BLaER1 treated with 17β-estradiol and CSF1 and Interleukin-3, amounts not matched to agents 10 nM and 100 nM (cell line): ENCODE data around the gene ETV6.
A peak's percentile ranks its signal among the peaks of the same experiment; 100 is the strongest.

Source experiments
- H3K27ac ChIP-seq, 11 experiments: shearing (Covaris generic); formaldehyde crosslinking; 2 replicates each; pipeline ENCODE4 v1.8.1; 2022
- H3K27me3 ChIP-seq, 11 experiments: shearing (Covaris generic); formaldehyde crosslinking; 2 replicates each; pipeline ENCODE4 v1.8.1; 2022
- H3K36me3 ChIP-seq, 11 experiments: shearing (Covaris generic); formaldehyde crosslinking; 2 replicates each; pipeline ENCODE4 v1.8.1; 2022
- H3K4me1 ChIP-seq, 10 experiments: shearing (Covaris generic); formaldehyde crosslinking; 2 replicates each; pipeline ENCODE4 v1.8.1; 2022
- H3K4me2 ChIP-seq, 11 experiments: shearing (Covaris generic); formaldehyde crosslinking; 2 replicates each; pipeline ENCODE4 v1.8.1; 2022
- H3K4me3 ChIP-seq, 10 experiments: shearing (Covaris generic); formaldehyde crosslinking; 2 replicates each; pipeline ENCODE4 v1.8.1; 2022
- H3K9ac ChIP-seq, 11 experiments: shearing (Covaris generic); formaldehyde crosslinking; 2 replicates each; pipeline ENCODE4 v1.8.1; 2022
- H3K9me3 ChIP-seq, 11 experiments: shearing (Covaris generic); formaldehyde crosslinking; replicated peaks in 1 of 11; 2 replicates each; pipeline ENCODE4 v1.8.1; 2022
- H4K20me1 ChIP-seq, 11 experiments: shearing (Covaris generic); formaldehyde crosslinking; 2 replicates each; pipeline ENCODE4 v1.8.1; 2022
- Cebpa-rat ChIP-seq, 11 experiments: shearing (Covaris generic); IDR thresholded peaks; 2 replicates each; pipeline ENCODE4 v1.8.1; 2022

The ETV6 gene

DNA sequence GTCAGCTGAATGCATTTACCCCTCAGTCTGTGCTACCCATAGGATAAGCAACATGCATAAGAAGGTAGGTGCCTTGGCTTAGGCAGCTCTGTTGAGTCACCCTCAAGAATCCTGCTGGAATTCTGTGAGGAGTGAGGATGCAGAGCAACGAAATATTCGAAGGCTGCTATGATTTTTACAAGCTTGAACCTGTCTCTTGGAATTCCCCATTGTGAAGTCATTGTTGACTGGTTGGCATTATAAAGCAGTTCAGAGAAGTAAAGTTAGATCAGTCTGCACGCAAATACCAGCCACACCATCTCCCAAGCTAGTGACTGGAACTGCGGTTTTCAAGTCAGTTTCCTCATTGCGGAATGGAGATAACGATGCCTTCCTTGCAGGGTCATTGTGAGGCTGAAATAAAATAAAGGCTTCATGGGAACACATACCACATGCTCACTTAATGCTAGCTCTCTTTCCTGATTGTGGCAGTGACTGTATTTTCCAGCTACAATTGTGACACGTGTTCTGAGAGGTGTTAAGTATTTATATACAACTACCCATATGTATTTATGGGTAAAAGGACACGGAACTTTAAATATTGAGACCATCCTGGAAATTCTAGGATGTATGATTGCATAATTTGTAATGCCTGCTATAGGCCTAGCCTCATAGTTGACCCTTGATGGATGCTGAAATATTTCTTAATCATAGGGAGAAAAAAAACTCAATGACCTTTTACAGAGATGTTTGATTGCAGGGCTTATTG, 96.7 kb downstream of the ETV6 start:
- Histone ChIP-seq H3K36me3 (peaks cover 9 to 67% (median 25%) of the 10 kb centered on the region in 11 experiments; a peak in 17 of 22 replicates), H3K9me3 (peaks cover 0 to 8% (median 0%) of the 10 kb centered on the region in 11 experiments; a peak in 2 of 22 replicates), H3K4me3 (no peak overlapping the region; a peak in 1 of 20 replicates), H3K4me2 (peak overlapping the region; percentile 52 to 96 (median 85)), H4K20me1 (peaks cover 0 to 54% (median 5%) of the 10 kb centered on the region in 11 experiments; a peak in 9 of 22 replicates), H3K27me3 (no peaks in the 10 kb centered on the region), H3K9ac (peak overlapping the region in 9 of 11 experiments; percentile 2 to 62 (median 34); a peak in 11 of 22 replicates), H3K27ac (peak overlapping the region; percentile 8 to 99 (median 98); a peak in 21 of 22 replicates), H3K4me1 (peaks cover 76 to 98% (median 92%) of the 10 kb centered on the region in 10 experiments)
- TF ChIP-seq Cebpa-rat (IDR thresholded peaks at IDR 0.05), result 0 out of 22 replicates have a peak, but pooled peaks of 1 of the 11 experiments have one; percentile 16

DNA sequence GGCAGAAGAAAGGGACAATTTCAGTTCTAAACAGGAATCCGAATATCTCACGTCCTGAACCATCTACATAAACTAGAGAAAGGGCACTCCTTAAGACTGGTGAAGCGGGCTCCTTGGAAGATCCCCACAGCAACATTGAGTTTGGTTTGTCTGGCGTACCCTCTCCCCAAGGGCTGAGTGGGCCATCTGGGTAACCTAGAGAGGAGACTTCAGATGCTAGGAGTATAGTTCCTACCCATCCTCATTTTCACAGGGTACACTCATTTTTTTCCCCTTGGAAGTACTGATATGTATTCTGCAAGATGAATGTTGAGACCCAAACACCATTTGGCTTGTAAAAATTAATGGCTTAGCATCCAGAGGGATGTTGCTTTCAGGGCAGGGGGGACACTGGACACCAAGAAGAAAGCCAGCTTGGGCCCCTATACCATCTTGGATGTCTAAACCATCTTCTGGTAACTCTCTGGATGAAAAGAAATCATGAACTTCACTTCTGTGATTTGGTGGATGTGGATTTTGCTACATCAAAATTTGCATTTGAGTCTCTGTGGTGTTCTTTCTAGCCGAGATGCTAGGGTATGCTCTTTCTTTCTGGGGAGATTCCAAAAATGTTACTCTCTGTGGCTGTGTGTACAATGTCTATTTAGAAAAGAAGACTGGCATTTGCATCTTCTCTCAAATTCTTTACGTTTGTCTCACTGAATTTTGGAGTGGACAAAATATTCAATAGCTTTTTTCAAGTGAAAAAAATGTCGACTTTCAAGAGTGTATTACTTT, 97.7 kb downstream of the ETV6 start:
- H3K36me3 ChIP-seq, result peaks cover 11 to 67% (median 27%) of the 10 kb centered on the region in 11 experiments; a peak in 16 of 22 replicates

DNA sequence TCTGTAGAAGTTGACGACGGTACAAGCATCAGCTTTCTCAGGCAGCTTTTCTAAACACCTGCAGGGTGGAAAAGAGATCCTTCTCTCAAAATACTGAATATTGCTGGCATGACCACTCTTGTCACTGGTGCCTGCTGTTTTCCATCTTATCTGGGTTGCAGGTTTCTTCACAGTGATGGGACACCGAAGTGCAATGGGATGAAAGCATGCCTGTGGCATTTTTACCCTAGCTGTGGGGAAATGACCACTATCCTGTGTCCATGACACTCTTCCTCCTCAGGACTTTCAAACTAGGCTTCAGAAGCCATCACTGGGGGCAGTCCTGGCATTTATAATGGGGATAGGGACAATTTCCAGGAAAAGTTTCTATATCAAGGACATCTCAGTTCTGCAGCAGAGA, 98.5 kb downstream of the ETV6 start:
- H3K4me3 ChIP-seq, result no peak overlapping the region
- TF ChIP-seq Cebpa-rat (IDR thresholded peaks at IDR 0.05), result no peak
- H4K20me1 ChIP-seq, result peaks cover 0 to 38% (median 0%) of the 10 kb centered on the region in 11 experiments; a peak in 4 of 22 replicates
- H3K9me3 ChIP-seq, result peaks cover 0 to 8% (median 0%) of the 10 kb centered on the region in 11 experiments; a peak in 2 of 22 replicates
- no peaks in the 10 kb centered on the region for H3K27me3 ChIP-seq
- peak overlapping the region; percentile 71 to 96 (median 91) for H3K4me2 ChIP-seq
- H3K4me1 ChIP-seq, result peaks cover 88 to 99% (median 97%) of the 10 kb centered on the region in 10 experiments
- H3K9ac ChIP-seq, result peak overlapping the region in 7 of 11 experiments; percentile 18 to 89 (median 83); a peak in 6 of 22 replicates
- H3K27ac ChIP-seq, result peak overlapping the region; percentile 82 to 99 (median 98); a peak in 21 of 22 replicates
- peaks cover 15 to 66% (median 26%) of the 10 kb centered on the region in 11 experiments; a peak in 17 of 22 replicates for H3K36me3 ChIP-seq

More for the DNA sequence above, 97.7 kb downstream of the ETV6 start:
- peaks cover 0 to 44% (median 0%) of the 10 kb centered on the region in 11 experiments; a peak in 4 of 22 replicates for H4K20me1 ChIP-seq
- H3K4me2 ChIP-seq, result peak overlapping the region; percentile 11 to 96 (median 91); a peak in 20 of 22 replicates
- H3K27ac ChIP-seq, result peak overlapping the region; percentile 19 to 99 (median 98); a peak in 21 of 22 replicates
- TF ChIP-seq Cebpa-rat (IDR thresholded peaks at IDR 0.05), result no peak
- no peak overlapping the region for H3K4me3 ChIP-seq
- peak overlapping the region in 4 of 11 experiments; percentile 40 to 89 (median 70); a peak in 5 of 22 replicates for H3K9ac ChIP-seq
- H3K4me1 ChIP-seq, result peaks cover 81 to 98% (median 94%) of the 10 kb centered on the region in 10 experiments
- peaks cover 0 to 8% (median 0%) of the 10 kb centered on the region in 11 experiments; a peak in 2 of 22 replicates for H3K9me3 ChIP-seq
- no peaks in the 10 kb centered on the region for H3K27me3 ChIP-seq

DNA sequence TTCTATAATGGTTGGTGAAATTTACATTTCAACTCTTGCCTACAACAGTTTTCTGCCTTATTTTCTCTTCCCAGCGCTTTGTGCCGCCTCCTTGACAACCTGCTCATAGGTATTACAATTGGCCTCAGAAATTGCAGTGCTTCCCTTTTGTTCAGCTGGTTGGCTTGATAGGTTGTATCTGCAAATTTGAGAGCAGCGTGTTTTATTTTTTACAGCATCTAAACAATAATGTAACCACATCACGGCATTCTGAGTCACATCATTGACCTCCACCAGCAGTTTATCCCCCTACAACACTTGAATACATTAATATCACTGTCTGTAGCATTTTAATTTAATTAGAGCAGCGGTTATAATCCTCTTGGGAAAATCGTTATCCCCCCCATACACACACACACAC, 99.4 kb downstream of the ETV6 start:
- Histone ChIP-seq H3K27ac (peak overlapping the region; percentile 82 to 99 (median 98)), H3K9ac (peak overlapping the region; percentile 76 to 89 (median 83); a peak in 21 of 22 replicates), H3K9me3 (peaks cover 0 to 8% (median 0%) of the 10 kb centered on the region in 11 experiments; a peak in 2 of 22 replicates), H4K20me1 (peaks cover 0 to 28% (median 0%) of the 10 kb centered on the region in 11 experiments; a peak in 4 of 22 replicates), H3K27me3 (no peaks in the 10 kb centered on the region), H3K4me2 (peak overlapping the region; percentile 71 to 96 (median 91)), H3K36me3 (peaks cover 25 to 66% (median 30%) of the 10 kb centered on the region in 11 experiments), H3K4me3 (peak overlapping the region in 3 of 10 experiments; percentile 8 to 50 (median 22); a peak in 3 of 20 replicates), H3K4me1 (peaks cover 87 to 99% (median 97%) of the 10 kb centered on the region in 10 experiments)
- no peak for TF ChIP-seq Cebpa-rat (IDR thresholded peaks at IDR 0.05)

DNA sequence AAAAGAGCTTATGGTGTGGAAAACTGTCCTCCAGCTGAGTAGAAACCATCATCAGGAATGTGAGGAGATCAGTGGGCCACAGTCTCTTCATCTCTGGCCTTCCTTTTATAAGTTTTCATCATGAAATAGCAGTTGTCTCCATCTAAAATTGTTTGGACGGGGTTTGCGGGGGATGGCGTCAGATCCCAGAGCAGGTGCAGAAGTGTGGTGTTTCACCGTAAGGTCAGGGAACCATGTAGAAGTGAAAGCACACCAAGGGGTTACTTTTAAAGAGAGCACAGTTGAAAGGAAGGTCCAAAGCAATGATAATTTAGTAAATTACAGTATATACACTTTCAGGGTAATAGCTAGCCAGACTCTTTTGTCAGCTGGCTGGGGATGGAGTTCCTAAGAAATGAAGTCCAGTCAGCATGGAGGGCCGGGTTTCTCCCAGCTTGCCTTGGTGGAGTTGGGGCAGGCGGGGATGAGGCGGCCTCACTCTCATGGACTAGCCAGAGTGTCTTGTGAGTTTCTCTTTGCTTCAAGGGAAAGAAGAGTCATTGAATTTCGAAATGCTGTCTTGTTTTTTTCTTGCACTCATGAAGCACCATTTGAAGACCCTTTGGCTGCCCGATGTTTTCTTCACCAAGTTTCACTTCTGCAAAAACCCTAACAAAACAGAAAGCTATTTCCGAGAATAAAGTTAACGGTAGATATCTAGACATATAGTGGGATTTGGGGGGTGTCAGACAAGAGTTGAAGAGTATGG, 100.6 kb downstream of the ETV6 start:
- peak overlapping the region; percentile 71 to 96 (median 91) for H3K4me2 ChIP-seq
- peak overlapping the region; percentile 8 to 50 (median 26); a peak in 15 of 20 replicates for H3K4me3 ChIP-seq
- peak overlapping the region; percentile 82 to 99 (median 98) for H3K27ac ChIP-seq
- peaks cover 0 to 8% (median 0%) of the 10 kb centered on the region in 11 experiments; a peak in 2 of 22 replicates for H3K9me3 ChIP-seq
- H3K27me3 ChIP-seq, result no peaks in the 10 kb centered on the region
- peak in 8 of 11 experiments; percentile 30 to 85 (median 74); a peak in 16 of 22 replicates for TF ChIP-seq Cebpa-rat (IDR thresholded peaks at IDR 0.05)
- peaks cover 80 to 99% (median 91%) of the 10 kb centered on the region in 10 experiments for H3K4me1 ChIP-seq
- peaks cover 29 to 70% (median 39%) of the 10 kb centered on the region in 11 experiments for H3K36me3 ChIP-seq
- peaks cover 0 to 16% (median 0%) of the 10 kb centered on the region in 11 experiments; a peak in 3 of 22 replicates for H4K20me1 ChIP-seq
- peak overlapping the region; percentile 76 to 89 (median 83) for H3K9ac ChIP-seq

DNA sequence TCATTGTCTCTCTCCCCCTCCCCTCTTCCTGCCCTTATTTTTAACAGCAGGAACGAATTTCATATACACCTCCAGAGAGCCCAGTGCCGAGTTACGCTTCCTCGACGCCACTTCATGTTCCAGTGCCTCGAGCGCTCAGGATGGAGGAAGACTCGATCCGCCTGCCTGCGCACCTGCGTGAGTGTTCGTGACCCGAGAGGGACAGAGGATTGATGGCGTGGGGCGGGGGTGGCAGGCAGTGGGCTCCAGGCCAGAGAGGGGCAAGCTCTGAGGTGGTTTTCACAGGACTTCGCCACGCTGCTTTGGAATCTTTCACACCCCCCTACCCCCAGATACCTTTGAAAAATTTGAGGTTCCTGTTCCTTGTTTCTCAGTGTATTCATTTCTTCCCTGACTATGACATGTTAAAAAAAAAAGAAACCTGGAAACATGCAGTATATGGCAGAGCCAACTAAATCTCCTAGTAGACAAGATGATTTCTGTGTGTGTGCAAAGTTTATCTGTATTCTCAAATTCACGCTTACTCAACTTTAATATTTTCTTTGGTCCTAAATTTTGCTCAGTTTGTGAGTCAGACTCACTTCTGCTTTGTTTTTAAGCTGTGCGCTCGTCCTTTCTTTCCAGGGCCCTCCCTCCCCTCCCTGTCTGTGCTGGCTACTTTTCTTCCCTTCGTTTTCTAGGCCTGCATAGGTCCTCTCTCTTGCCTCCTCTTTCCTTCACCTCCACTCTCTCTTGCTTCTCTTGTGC, 103.1 kb downstream of the ETV6 start:
- H3K9ac ChIP-seq, result peak overlapping the region; percentile 12 to 89 (median 81); a peak in 16 of 22 replicates
- H3K4me1 ChIP-seq, result peaks cover 59 to 99% (median 89%) of the 10 kb centered on the region in 10 experiments
- no peak for TF ChIP-seq Cebpa-rat (IDR thresholded peaks at IDR 0.05)
- H3K36me3 ChIP-seq, result peaks cover 46 to 76% (median 52%) of the 10 kb centered on the region in 11 experiments
- H3K4me2 ChIP-seq, result peak overlapping the region; percentile 71 to 95 (median 90)
- H3K27me3 ChIP-seq, result no peaks in the 10 kb centered on the region
- H3K27ac ChIP-seq, result peak overlapping the region; percentile 82 to 99 (median 98); a peak in 21 of 22 replicates
- peak overlapping the region in 3 of 10 experiments; percentile 4 to 22 (median 11); a peak in 3 of 20 replicates for H3K4me3 ChIP-seq
- H3K9me3 ChIP-seq, result peaks cover 0 to under 1% (median 0%) of the 10 kb centered on the region in 11 experiments; a peak in 1 of 22 replicates
- H4K20me1 ChIP-seq, result no peaks in the 10 kb centered on the region

DNA sequence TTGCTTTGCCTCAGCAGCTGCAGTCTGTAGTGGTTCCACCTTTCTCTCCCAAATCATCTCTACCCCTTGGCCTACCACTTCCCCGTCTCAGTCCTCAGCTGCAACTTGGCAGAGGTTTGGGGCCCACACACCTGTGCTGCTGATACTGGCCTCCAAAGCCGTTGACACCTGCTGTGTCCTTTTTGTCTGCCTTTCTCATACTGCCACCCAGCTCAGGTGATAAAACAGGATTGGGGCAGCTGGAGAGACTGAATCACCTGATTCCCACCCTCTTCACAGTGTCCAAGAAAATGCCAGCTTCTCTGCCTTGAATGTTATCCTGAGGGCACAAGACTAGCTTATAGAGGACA, 103.7 kb downstream of the ETV6 start:
- Histone ChIP-seq H3K27me3 (no peaks in the 10 kb centered on the region), H3K4me2 (peak overlapping the region; percentile 71 to 95 (median 90); a peak in 21 of 22 replicates), H4K20me1 (no peaks in the 10 kb centered on the region), H3K9me3 (no peaks in the 10 kb centered on the region), H3K36me3 (peaks cover 48 to 76% (median 58%) of the 10 kb centered on the region in 11 experiments), H3K4me1 (peaks cover 59 to 99% (median 89%) of the 10 kb centered on the region in 10 experiments), H3K9ac (peak overlapping the region in 10 of 11 experiments; percentile 12 to 89 (median 82); a peak in 13 of 22 replicates), H3K27ac (peak overlapping the region; percentile 82 to 99 (median 98); a peak in 21 of 22 replicates), H3K4me3 (peak overlapping the region in 1 of 10 experiments; percentile 27; a peak in 1 of 20 replicates)
- TF ChIP-seq Cebpa-rat (IDR thresholded peaks at IDR 0.05), result no peak
